Measurements from ENCODE around the gene SDHB.
A peak's percentile ranks its signal among the peaks of the same experiment; 100 is the strongest.

The SDHB gene

GRCh38 chr1:16980473-16981268, 73.2 kb downstream of the SDHB start, which contains the start of gene MFAP2:
TSS of gene MFAP2 (minus strand) at chr1:16980620. CDS start at chr1:16978273, 2,347 bp downstream.
- DNase-seq = no peak
- H3K4me3 ChIP-seq (ENCODE audit: low read depth, low read length) = peak within 1 kb of the TSS; percentile 56

DNA sequence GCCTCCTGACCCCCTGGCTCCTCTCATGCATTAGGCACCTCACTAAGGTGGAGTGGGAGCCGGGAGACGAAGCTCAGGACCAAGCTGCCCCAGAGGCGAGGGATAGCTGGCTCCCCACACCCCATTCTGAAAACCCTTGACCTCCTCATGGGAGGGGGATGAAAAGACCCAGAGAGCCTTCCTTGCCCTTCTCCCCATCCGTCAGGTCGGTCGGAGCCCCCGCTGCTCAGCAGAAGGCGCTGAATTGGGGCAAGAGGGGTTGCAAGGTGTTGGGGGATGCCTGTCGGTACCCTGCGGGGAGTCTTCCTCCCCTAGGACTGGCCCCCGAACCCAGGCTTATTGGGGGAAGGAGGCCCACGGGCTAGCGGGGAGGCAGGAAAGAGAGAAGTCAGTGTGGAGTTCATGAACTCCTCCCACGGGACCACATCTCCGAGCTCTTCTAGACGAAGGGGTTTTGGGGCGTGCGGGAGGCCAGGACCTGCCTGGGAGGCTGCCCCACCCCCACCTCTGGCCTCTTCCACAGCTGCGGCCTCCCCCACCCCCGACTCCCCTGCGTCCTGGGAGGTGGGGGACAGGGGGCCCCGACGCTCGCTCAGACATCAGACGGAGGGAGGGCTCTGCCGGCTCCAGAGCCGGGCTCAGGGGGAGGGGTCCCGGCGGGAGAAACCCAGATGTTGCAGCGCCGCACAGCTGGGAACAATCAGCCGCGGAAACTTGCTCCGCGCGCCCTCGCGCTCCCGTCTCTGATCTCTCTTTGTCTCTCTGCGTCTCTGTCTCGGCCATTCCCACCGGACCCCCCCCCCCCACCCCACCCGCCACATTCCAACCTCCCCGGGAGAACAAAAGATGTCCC, 74.1 kb downstream of the SDHB start:
- H3K27me3 ChIP-seq (ENCODE audit: insufficient read depth, low read depth, severe bottlenecking) = no peaks in the 10 kb centered on the region
- no peak overlapping the region for H3K27ac ChIP-seq
- peak overlapping the region; percentile 56 for H3K4me3 ChIP-seq (ENCODE audit: low read depth, low read length)
- H3K9me3 ChIP-seq (ENCODE audit: severe bottlenecking) = no peaks in the 10 kb centered on the region
- TF ChIP-seq CTCF (IDR thresholded peaks at IDR 0.05; ENCODE audit: low read depth, low read length) = no peak
- no peak for DNase-seq
- H3K36me3 ChIP-seq = no peaks in the 10 kb centered on the region

More at GRCh38 chr1:16980473-16981268, 73.2 kb downstream of the SDHB start, which contains the start of gene MFAP2:
- Histone ChIP-seq H3K27me3 (ENCODE audit: insufficient read depth, low read depth, severe bottlenecking) (no peaks in the 10 kb centered on the region), H3K27ac (no peak within 1 kb of the TSS), H3K36me3 (peaks cover 5% of the 10 kb centered on the region; the same call in 1 of the 2 replicates), H3K9me3 (ENCODE audit: severe bottlenecking) (no peaks in the 10 kb centered on the region)
- TF ChIP-seq CTCF (IDR thresholded peaks at IDR 0.05; ENCODE audit: low read depth, low read length) = no peak

GRCh38 chr1:16978567-16979474, 75.0 kb downstream of the SDHB start:
- no peak overlapping the region for H3K4me3 ChIP-seq (ENCODE audit: low read depth, low read length)
- no peak for DNase-seq
- no peaks in the 10 kb centered on the region for H3K9me3 ChIP-seq (ENCODE audit: severe bottlenecking)
- H3K36me3 ChIP-seq = no peaks in the 10 kb centered on the region
- no peaks in the 10 kb centered on the region for H3K27me3 ChIP-seq (ENCODE audit: insufficient read depth, low read depth, severe bottlenecking)
- TF ChIP-seq CTCF (IDR thresholded peaks at IDR 0.05; ENCODE audit: low read depth, low read length) = no peak
- no peak overlapping the region for H3K27ac ChIP-seq

- Histone ChIP-seq H3K4me3 (ENCODE audit: low read depth, low read length) (no peak overlapping the region), H3K27me3 (ENCODE audit: insufficient read depth, low read depth, severe bottlenecking) (no peaks in the 10 kb centered on the region), H3K36me3 (no peaks in the 10 kb centered on the region; the same call in 1 of the 2 replicates), H3K27ac (no peak overlapping the region), H3K9me3 (ENCODE audit: severe bottlenecking) (no peaks in the 10 kb centered on the region)
- no peak for DNase-seq
- TF ChIP-seq CTCF (IDR thresholded peaks at IDR 0.05; ENCODE audit: low read depth, low read length) = no peak
These were observed 75.7 kb downstream of the SDHB start for GRCh38 chr1:16978139-16978538.

DNA sequence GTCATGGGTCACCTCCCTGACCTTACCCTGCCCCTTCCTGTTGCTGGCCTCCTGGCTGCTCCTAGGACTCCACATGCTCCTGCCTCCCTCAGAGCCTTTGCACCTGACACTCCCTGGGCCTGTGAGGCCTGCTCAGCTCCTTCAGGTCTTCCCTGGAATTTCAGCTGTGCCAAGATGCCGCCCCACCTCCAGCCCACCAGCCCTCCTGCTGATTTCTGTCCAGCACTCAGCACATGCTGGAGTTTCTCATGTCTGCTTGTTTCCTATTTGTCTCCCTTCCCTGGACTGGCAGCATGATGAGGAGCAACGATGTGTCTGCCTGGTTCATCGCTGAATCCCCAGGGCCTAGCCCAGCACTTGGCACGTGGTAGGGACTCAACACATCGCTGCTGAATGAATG, 76.5 kb downstream of the SDHB start:
- Histone ChIP-seq H3K36me3 (no peaks in the 10 kb centered on the region; the same call in 1 of the 2 replicates), H3K4me3 (ENCODE audit: low read depth, low read length) (no peak overlapping the region), H3K9me3 (ENCODE audit: severe bottlenecking) (no peaks in the 10 kb centered on the region), H3K27me3 (ENCODE audit: insufficient read depth, low read depth, severe bottlenecking) (no peaks in the 10 kb centered on the region), H3K27ac (no peak overlapping the region)
- no peak for TF ChIP-seq CTCF (IDR thresholded peaks at IDR 0.05; ENCODE audit: low read depth, low read length)
- no peak for DNase-seq
